Adrenal gland (tissue), 5 donors: Measurements from ENCODE around the gene TCF7L1.
"Not testable (repeated sequence)": the region's sequence is repeated elsewhere in the genome, so short reads cannot be mapped to it uniquely, and the experiment has no call there.

Experiments
- CTCF ChIP-seq, 6 experiments: fragments of 450-650 bp in 4 of 6; fragments of 200-600 bp in 2 of 6; sonication (generic) in 1 of 6; IDR thresholded peaks; 1 replicate in 5 of 6; 2 replicates in 1 of 6; pipeline versions ENCODE4 v1.5.1 to v1.8.0; 2016 to 2021; ENCODE audit warnings: antibody characterized with exemption in 6 of 6, mild to moderate bottlenecking in 2 of 6, moderate library complexity in 1 of 6
- POLR2A ChIP-seq, 2 donors: fragments of 450-650 bp; IDR thresholded peaks; one replicate each; pipeline ENCODE4 v1.6.1; 2017; ENCODE audit warnings: antibody characterized with exemption in 2 of 2, mild to moderate bottlenecking in 2 of 2, moderate library complexity in 1 of 2
- donor health status: DM: no; HTN: no; CAD: no.

- not testable (repeated sequence) for TF ChIP-seq CTCF, POLR2A (IDR thresholded peaks at IDR 0.05)
These were observed 200.7 kb downstream of the TCF7L1 start for GRCh38 chr2:85333877-85334276.
